Heart left ventricle (tissue), 13 donors: ENCODE data around the gene HLA-DPB1.

ENCODE experiments used
- CTCF ChIP-seq, 12 donors: fragments of 200-600 bp; sonication (generic) in 4 of 12; IDR thresholded peaks; one replicate each; pipeline versions ENCODE4 v1.5.0 to v1.8.0; 2018 to 2022; ENCODE audit warnings: antibody characterized with exemption in 12 of 12, mild to moderate bottlenecking in 5 of 12
- POLR2A ChIP-seq, 2 donors: fragments of 450-650 bp; IDR thresholded peaks; one replicate each; pipeline ENCODE4 v1.6.1; 2017; ENCODE audit warnings: antibody characterized with exemption in 2 of 2, mild to moderate bottlenecking in 2 of 2, moderate library complexity in 2 of 2
- donor health status: ischemic (EF 13 %, LVEDD 7.1; RV severe dilation, severe dysfunction).
- donor health status: DM: no; HTN: yes; CAD: no.
- donor health status: DM: no; HTN: no; CAD: no.
- donor health status: ischemic (EF 25% LVEDD 6.9; RV normal size, moderate dysfunction).
- donor health status: ischemic (EF 25% LVEDD 5.7; RV mildly dilated, moderate dysfunction).
- donor health status: ischemic (EF 35%, LVEDD 5.7; RV mildly dilated, moderate dysfunction).
- donor health status: nonischemic (EF 11% LVEDD 7.7; RV severe dilation, severe dysfunction).
- donor health status: DM: yes; HTN: yes; CAD: no.
- donor health status: PGD.
- donor health status: ischemic (EF 29% LVEDD 5.4; RV normal size, mild dysfunction).
- donor health status: nonischemic (EF 23%, LVEDD 6.1; RV moderate dilation, normal function).

GRCh38 chr6:33117811-33118277 lies 42.1 kb downstream of the HLA-DPB1 start:
- TF ChIP-seq POLR2A (IDR thresholded peaks at IDR 0.05) (no peak), CTCF (IDR thresholded peaks at IDR 0.05) (no peak)
